Endothelial cell of umbilical vein (primary cell): ENCODE measurements around the gene GPR158. TPM values are rescaled to one million over a fixed set of nuclear protein-coding genes. Genes with fewer than 3 reads are reported as not detected.

Source experiments
- BruUV-seq: library from RNA; stranded (reverse); fragments of 400-500 nt; replicated peaks from 2 replicates; lab custom pipeline; 2021; lab: Mats Ljungman, UMichigan
- CTCF ChIA-PET: fragments of 300-600, 350-600 bp; sonication (Branson Sonifier 250); formaldehyde crosslinking; loops from one replicate; lab custom pipeline; 2021; ENCODE audit warnings: antibody characterized with exemption, inconsistent platforms; lab: Charles Lee
- POLR2A ChIA-PET: fragments of 300-600, 350-600 bp; sonication (Branson Sonifier 250); formaldehyde crosslinking; loops from one replicate; lab custom pipeline; 2021; ENCODE audit warnings: antibody characterized with exemption, inconsistent platforms; lab: Charles Lee
- DNase-seq: peaks from one replicate; pipeline ENCODE4 v3.0.0-alpha.2; 2011; ENCODE audit warnings: low read depth, low spot score
- FAIRE-seq: peaks from 2 replicates; lab custom pipeline; 2011; peaks lifted over from hg19 to GRCh38; lab: Jason Lieb, UNC
- H2AFZ ChIP-seq: 2 replicates; pipeline ENCODE4 v1.6.0; 2012; ENCODE audit warnings: low read depth, low read length, control low read depth, inconsistent platforms
- H3K27ac ChIP-seq: 2 replicates; pipeline ENCODE4 v1.5.1; 2011; ENCODE audit warnings: low read depth, mild to moderate bottlenecking, control low read depth, low read length, moderate library complexity; ENCODE audit not compliant: insufficient read depth
- H3K27me3 ChIP-seq, 2 experiments: 2 replicates each; pipeline versions ENCODE4 v1.6.0 to v1.6.1; 2011; ENCODE audit warnings: low read length in 2 of 2, mixed read lengths in 1 of 2; ENCODE audit not compliant: control insufficient read depth in 2 of 2, insufficient read depth in 2 of 2
- H3K36me3 ChIP-seq, 2 experiments: 2 replicates in 1 of 2; 3 replicates in 1 of 2; pipeline ENCODE4 v1.5.1; 2011; ENCODE audit warnings: low read length in 2 of 2, mild to moderate bottlenecking in 1 of 2, moderate library complexity in 1 of 2; ENCODE audit not compliant: control insufficient read depth in 2 of 2, insufficient read depth in 2 of 2; ENCODE audit errors: extremely low read depth in 1 of 2
- H3K4me1 ChIP-seq: 3 replicates; pipeline ENCODE4 v1.5.1; 2011; ENCODE audit warnings: mild to moderate bottlenecking, low read length; ENCODE audit not compliant: control insufficient read depth, insufficient read depth; ENCODE audit errors: extremely low read depth
- H3K4me2 ChIP-seq: 2 replicates; pipeline ENCODE4 v1.6.1; 2011; ENCODE audit warnings: low read length, control low read depth, mixed read lengths; ENCODE audit not compliant: insufficient read depth
- H3K4me3 ChIP-seq, 3 experiments: fragments of 200-600 bp in 1 of 3; sonication (generic), shearing (Covaris generic) in 1 of 3; replicated peaks in 1 of 3; 2 replicates each; pipeline ENCODE4 v1.5.1; 2011 to 2016; ENCODE audit warnings: control low read depth in 3 of 3, low read length in 3 of 3, mild to moderate bottlenecking in 2 of 3, inconsistent platforms in 1 of 3, low read depth in 1 of 3, moderate library complexity in 1 of 3; ENCODE audit not compliant: insufficient read depth in 1 of 3
- H3K79me2 ChIP-seq: 2 replicates; pipeline ENCODE4 v1.6.0; 2012; ENCODE audit warnings: low read length, inconsistent platforms; ENCODE audit not compliant: control insufficient read depth, insufficient read depth
- H3K9ac ChIP-seq: replicated peaks from 2 replicates; pipeline ENCODE3; 2011; ENCODE audit warnings: low read length, control low read depth; ENCODE audit not compliant: insufficient read depth; ENCODE audit errors: extremely low read depth
- H3K9me1 ChIP-seq: replicated peaks from 3 replicates; pipeline ENCODE4 v1.6.0; 2011; ENCODE audit warnings: mild to moderate bottlenecking, low read length; ENCODE audit not compliant: control insufficient read depth, insufficient read depth; ENCODE audit errors: extremely low read depth
- H3K9me3 ChIP-seq: replicated peaks from 2 replicates; pipeline ENCODE4 v1.5.1; 2012; ENCODE audit warnings: low read length, inconsistent platforms; ENCODE audit not compliant: control insufficient read depth, insufficient read depth
- H4K20me1 ChIP-seq: replicated peaks from 2 replicates; pipeline ENCODE3; 2011; ENCODE audit warnings: mild to moderate bottlenecking, low read length; ENCODE audit not compliant: control insufficient read depth, insufficient read depth; ENCODE audit errors: extremely low read depth
- CTCF ChIP-seq, 2 donors: IDR thresholded peaks; 1 replicate in 1 of 2; 2 replicates in 1 of 2; pipeline ENCODE4 v1.5.1; 2011; ENCODE audit warnings: low read length in 2 of 2, mild to moderate bottlenecking in 2 of 2, moderate library complexity in 2 of 2, control low read depth in 1 of 2, inconsistent platforms in 1 of 2, low read depth in 1 of 2; ENCODE audit not compliant: insufficient read depth in 1 of 2; ENCODE audit errors: extremely low read depth in 1 of 2
- EZH2 ChIP-seq: IDR thresholded peaks from 2 replicates; pipeline ENCODE4 v1.6.1; 2012; ENCODE audit warnings: borderline replicate concordance, low read depth, mild to moderate bottlenecking, moderate library complexity, low read length, inconsistent platforms; ENCODE audit not compliant: severe bottlenecking
- FOS ChIP-seq: IDR thresholded peaks from 2 replicates; pipeline ENCODE4 v1.6.1; 2011; ENCODE audit warnings: mild to moderate bottlenecking, low read length, moderate library complexity, borderline replicate concordance; ENCODE audit not compliant: insufficient read depth
- GATA2 ChIP-seq: IDR thresholded peaks from 2 replicates; pipeline ENCODE4 v1.7.0; 2011; ENCODE audit warnings: low read depth, mild to moderate bottlenecking, moderate library complexity, mixed read lengths, low read length; ENCODE audit not compliant: insufficient read length, insufficient read depth
- JUN ChIP-seq: IDR thresholded peaks from 2 replicates; pipeline ENCODE4 v1.6.1; 2011; ENCODE audit warnings: borderline replicate concordance, low read depth; ENCODE audit not compliant: insufficient read length, insufficient read depth
- MAX ChIP-seq: IDR thresholded peaks from 2 replicates; pipeline ENCODE4 v1.6.1; 2011; ENCODE audit not compliant: insufficient read depth, insufficient read length
- MYC ChIP-seq: IDR thresholded peaks from one replicate; pipeline ENCODE4 v1.6.1; 2011; ENCODE audit warnings: mild to moderate bottlenecking, low read depth, low read length
- POLR2A ChIP-seq: IDR thresholded peaks from 2 replicates; pipeline ENCODE4 v1.6.1; 2012; ENCODE audit warnings: low read depth, mild to moderate bottlenecking, control low read depth, low read length
- POLR2AphosphoS5 ChIP-seq: IDR thresholded peaks from 2 replicates; pipeline ENCODE4 v1.6.1; 2012; ENCODE audit warnings: low read depth, mild to moderate bottlenecking, control low read depth, low read length, moderate library complexity; ENCODE audit not compliant: insufficient read depth
- dilution Hi-C: fragments of 300-500 bp; cut with MboI; formaldehyde crosslinking; loops from one replicate; pipeline ENCODE4 v1.15.0; 2019; ENCODE audit warnings: low sequenced_read_pairs; ENCODE audit not compliant: extremely low pct_ligation_motif_present
- intact Hi-C: fragments of 100-400 bp; cut with micrococcal nuclease; formaldehyde crosslinking; loops from one replicate; pipeline ENCODE4 v1.10.0; 2022
- polyA plus RNA-seq, 4 experiments: library from polyadenylated mRNA; depleted of rRNA in 3 of 4; stranded (reverse) in 3 of 4; unstranded in 1 of 4; fragments of >200 nt; gene quantifications; 2 replicates each; pipeline versions ENCODE4 v1.2.1 to v1.2.3, GENCODE V29; 2011 to 2012; ENCODE audit warnings: missing spikeins in 1 of 4
- total RNA-seq: library from RNA; stranded (reverse); gene quantifications from 2 replicates; pipeline ENCODE4 v1.2.3, GENCODE V29; 2021

Gene GPR158
- total and polyA plus RNA-seq, 2 donors (not counting 3 experiments of a cell fraction or from before 2014, with no cell fraction given): not detected

GRCh38 chr10:25226775-25227682, 52.2 kb downstream of the GPR158 start:
- Histone ChIP-seq H3K36me3 (no peaks in the 10 kb centered on the region), H3K4me1 (no peaks in the 10 kb centered on the region), H3K9me1 (no peaks in the 10 kb centered on the region), H3K27me3 (no peaks in the 10 kb centered on the region), H3K9ac (no peak overlapping the region), H3K27ac (no peak overlapping the region), H3K79me2 (no peaks in the 10 kb centered on the region), H3K9me3 (no peaks in the 10 kb centered on the region), H3K4me2 (no peak overlapping the region), H4K20me1 (no peaks in the 10 kb centered on the region), H3K4me3 (no peak overlapping the region), H2AFZ (no peak overlapping the region)
- DNase-seq: peak; percentile 42
- TF ChIP-seq CTCF (IDR thresholded peaks at IDR 0.05; ENCODE audit: extremely low read depth in 1 of 2, insufficient read depth in 1 of 2, low read depth in 1 of 2, low read length in 2 of 2) (peak; percentile 56), JUN (no peak)
- ChIA-PET POLR2A (no interaction called here), CTCF (interaction anchor here (0.6 to 2.6 kb wide), 10 partner anchors 9 to 609 kb away, joined by 3 to 42 read pairs (median 4); no protein-coding TSS in a partner anchor)
- intact Hi-C loops: loop anchor here (1.0 to 10.0 kb wide), 3 partner anchors 114 to 582 kb away; no protein-coding TSS in a partner anchor
- BruUV-seq: no TSS peak
- FAIRE-seq: peak; percentile 68
- dilution Hi-C loops: no loop called here

GRCh38 chr10:25231751-25232150, 57.0 kb downstream of the GPR158 start:
- Histone ChIP-seq H3K36me3 (no peaks in the 10 kb centered on the region), H4K20me1 (no peaks in the 10 kb centered on the region), H3K9ac (no peak overlapping the region), H3K4me2 (no peak overlapping the region), H3K4me1 (no peaks in the 10 kb centered on the region), H3K79me2 (no peaks in the 10 kb centered on the region), H3K27ac (no peak overlapping the region), H3K9me1 (no peaks in the 10 kb centered on the region), H2AFZ (no peak overlapping the region), H3K4me3 (no peak overlapping the region), H3K9me3 (no peaks in the 10 kb centered on the region), H3K27me3 (no peaks in the 10 kb centered on the region)
- intact Hi-C loops: no loop called here
- POLR2A ChIA-PET: no interaction called here
- CTCF ChIA-PET: interaction anchor here (1.0 to 1.1 kb wide), 2 partner anchors 186 to 407 kb away, joined by 3 to 4 read pairs; no protein-coding TSS in a partner anchor
- no peak for TF ChIP-seq MAX
- TF ChIP-seq JUN: no peak
- TF ChIP-seq MYC: no peak
- no peak for TF ChIP-seq CTCF (IDR thresholded peaks at IDR 0.05; ENCODE audit: extremely low read depth in 1 of 2, insufficient read depth in 1 of 2, low read depth in 1 of 2, low read length in 2 of 2)
- no peak for TF ChIP-seq POLR2A
- TF ChIP-seq FOS: no peak
- no peak for TF ChIP-seq EZH2
- no peak for TF ChIP-seq GATA2
- TF ChIP-seq POLR2AphosphoS5: no peak
- BruUV-seq: no TSS peak
- FAIRE-seq: no peak
- dilution Hi-C loops: no loop called here
- no peak for DNase-seq
